Activated CD4-positive, alpha-beta memory T cell treated with anti-CD3 and anti-CD28 coated beads, Interleukin-2, amount 10 ng/mL, durations not matched to agents 7 days and 5 days (primary cell): ENCODE results near the gene THY1. TPM values are rescaled to one million over a fixed set of nuclear protein-coding genes. Genes with fewer than 3 reads are reported as not detected.
A peak's percentile ranks its signal among the peaks of the same experiment; 100 is the strongest.
"Not testable (repeated sequence)": the region's sequence is repeated elsewhere in the genome, so short reads cannot be mapped to it uniquely, and the experiment has no call there.

Source experiments
- CTCF ChIA-PET: fragments of 350-600 bp; sonication (Branson Sonifier 250); formaldehyde crosslinking; loops from one replicate; lab custom pipeline; 2021; ENCODE audit warnings: antibody characterized with exemption, inconsistent platforms; lab: Charles Lee
- POLR2A ChIA-PET: fragments of 350-600 bp; sonication (Branson Sonifier 250); formaldehyde crosslinking; loops from one replicate; lab custom pipeline; 2021; ENCODE audit warnings: antibody characterized with exemption; lab: Charles Lee
- DNase-seq: peaks from one replicate; pipeline ENCODE4 v3.0.0-alpha.2; 2020
- H3K27ac Mint-ChIP-seq: one replicate; pipeline ENCODE4 v1.8.0; 2021; ENCODE audit warnings: mild to moderate bottlenecking, mixed read lengths
- H3K27me3 Mint-ChIP-seq: one replicate; pipeline ENCODE4 v1.8.0; 2021; ENCODE audit warnings: mixed read lengths
- H3K36me3 Mint-ChIP-seq: one replicate; pipeline ENCODE4 v1.8.0; 2021; ENCODE audit warnings: low read depth, mixed read lengths
- H3K4me1 Mint-ChIP-seq: one replicate; pipeline ENCODE4 v1.8.0; 2021; ENCODE audit warnings: mixed read lengths
- H3K4me3 Mint-ChIP-seq: one replicate; pipeline ENCODE4 v1.8.0; 2021; ENCODE audit warnings: mild to moderate bottlenecking, mixed read lengths
- H3K9me3 Mint-ChIP-seq: one replicate; pipeline ENCODE4 v1.8.0; 2021; ENCODE audit warnings: mixed read lengths
- total RNA-seq, 2 experiments: library from RNA; stranded (reverse); gene quantifications; one replicate each; pipeline ENCODE4 v1.2.3, GENCODE V29; 2021

Gene THY1
- total RNA-seq, 2 experiments from 2014 or later, result 1.3 to 2.0 TPM

GRCh38 chr11:119382513-119382912 is 40.5 kb downstream of the THY1 start:
- POLR2A ChIA-PET, result interaction anchor here (0.5 kb wide), 1 partner anchor 506 kb away, joined by 3 read pairs; no protein-coding TSS in a partner anchor
- DNase-seq, H3K27me3 Mint-ChIP-seq: not testable (repeated sequence)

GRCh38 chr11:119382101-119382500 is 40.9 kb downstream of the THY1 start:
- Mint-ChIP-seq H3K27ac (no peak overlapping the region), H3K4me1 (no peaks in the 10 kb centered on the region), H3K9me3 (no peaks in the 10 kb centered on the region), H3K4me3 (no peak overlapping the region), H3K27me3 (peaks cover 5% of the 10 kb centered on the region), H3K36me3 (no peaks in the 10 kb centered on the region)
- ChIA-PET CTCF (interaction anchor here (1.0 to 7.1 kb wide), 5 partner anchors 9 to 93 kb away, joined by 3 to 78 read pairs (median 9); partner anchors contain the start of gene RNF26), POLR2A (interaction anchor here (0.5 kb wide), 1 partner anchor 505 kb away, joined by 3 read pairs; no protein-coding TSS in a partner anchor)
- no peak for DNase-seq

More at GRCh38 chr11:119382513-119382912, 40.5 kb downstream of the THY1 start:
- H3K36me3 Mint-ChIP-seq, H3K4me1 Mint-ChIP-seq, H3K4me3 Mint-ChIP-seq, H3K9me3 Mint-ChIP-seq, H3K27ac Mint-ChIP-seq: not testable (repeated sequence)
- CTCF ChIA-PET, result interaction anchor here (2.4 to 7.1 kb wide), 3 partner anchors 21 to 93 kb away, joined by 9 to 78 read pairs (median 28); no protein-coding TSS in a partner anchor

- H3K27ac Mint-ChIP-seq, result no peak within 1 kb of the TSS
- no peaks in the 10 kb centered on the region for H3K4me1 Mint-ChIP-seq
- CTCF ChIA-PET, result interaction anchor here (0.9 to 7.1 kb wide), 14 partner anchors 8 to 314 kb away, joined by 3 to 78 read pairs (median 4); partner anchors contain the start of genes RNF26 and VPS11
- peaks cover 5% of the 10 kb centered on the region for H3K27me3 Mint-ChIP-seq
- H3K4me3 Mint-ChIP-seq, result no peak within 1 kb of the TSS
- no peaks in the 10 kb centered on the region for H3K36me3 Mint-ChIP-seq
- DNase-seq, result peak; percentile 96
- H3K9me3 Mint-ChIP-seq, result no peaks in the 10 kb centered on the region
- POLR2A ChIA-PET, result interaction anchor here (0.7 kb wide), 1 partner anchor 93 kb away, joined by 3 read pairs; no protein-coding TSS in a partner anchor
Observed at GRCh38 chr11:119381181-119381988, 41.6 kb downstream of the THY1 start, which contains the start of gene USP2. USP2 (minus strand) TSS chr11:119381690; CDS start chr11:119373480, 8,210 bp downstream.

DNA sequence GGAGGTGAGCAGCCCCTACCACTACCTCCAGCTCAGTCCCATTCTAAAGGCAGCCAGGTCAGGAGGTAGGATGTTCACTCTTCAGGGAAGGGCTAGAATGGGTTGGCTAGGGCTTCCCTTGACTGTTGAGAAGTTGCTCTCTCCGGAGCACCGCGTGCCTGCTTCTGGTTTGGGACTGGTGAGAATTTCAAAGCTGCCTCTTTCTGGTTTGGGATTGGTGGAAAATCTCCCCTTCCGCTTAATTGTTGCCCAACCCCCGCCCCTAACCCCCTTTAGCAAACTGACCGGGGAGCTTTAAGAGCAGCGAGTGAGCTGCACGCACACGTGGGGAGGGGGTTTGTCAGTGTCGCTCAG is 42.2 kb downstream of the THY1 start:
- Mint-ChIP-seq H3K36me3 (no peaks in the 10 kb centered on the region), H3K9me3 (no peaks in the 10 kb centered on the region), H3K27ac (no peak overlapping the region), H3K4me1 (no peaks in the 10 kb centered on the region), H3K27me3 (peaks cover 5% of the 10 kb centered on the region), H3K4me3 (no peak overlapping the region)
- POLR2A ChIA-PET, result interaction anchor here (0.7 kb wide), 1 partner anchor 94 kb away, joined by 3 read pairs; no protein-coding TSS in a partner anchor
- no peak for DNase-seq
- CTCF ChIA-PET, result interaction anchor here (0.8 to 7.1 kb wide), 14 partner anchors 9 to 313 kb away, joined by 3 to 78 read pairs (median 4); partner anchors contain the start of genes RNF26 and VPS11

GRCh38 chr11:119380160-119380826 is 42.7 kb downstream of the THY1 start:
- POLR2A ChIA-PET, result no interaction called here
- CTCF ChIA-PET, result interaction anchor here (0.8 to 7.1 kb wide), 11 partner anchors 9 to 211 kb away, joined by 3 to 78 read pairs (median 6); no protein-coding TSS in a partner anchor

DNA sequence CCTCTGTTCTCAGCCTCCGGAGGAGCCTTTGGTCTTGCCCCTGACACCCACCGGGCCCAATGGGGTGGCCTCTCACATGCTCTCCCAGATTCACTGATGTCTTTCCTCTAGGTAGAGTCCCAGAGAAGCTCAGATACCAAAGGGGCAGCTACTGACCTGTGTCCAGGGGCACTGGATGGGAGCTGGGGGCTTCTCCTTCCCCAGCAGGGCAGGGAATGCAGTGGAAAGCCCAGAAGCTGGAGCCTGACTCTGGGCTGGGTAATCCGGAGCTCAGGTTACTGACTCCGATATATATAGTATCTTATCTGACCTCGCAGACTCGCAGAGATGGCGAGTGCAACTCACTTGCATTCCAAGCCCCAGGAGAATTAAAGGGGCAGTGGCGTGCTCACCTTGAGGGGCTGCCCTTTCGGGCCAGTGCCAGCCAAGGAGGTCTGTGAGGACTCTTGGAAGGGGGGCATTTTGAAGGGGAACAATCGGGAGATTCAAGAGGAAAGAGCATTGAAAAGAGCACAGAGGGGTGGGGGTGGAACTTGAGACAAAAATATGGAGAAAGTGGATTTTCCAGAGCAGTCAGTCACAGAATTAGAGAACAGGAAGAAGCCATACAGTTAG is 44.0 kb downstream of the THY1 start:
- CTCF ChIA-PET, result interaction anchor here (2.8 to 7.1 kb wide), 2 partner anchors 14 to 22 kb away, joined by 6 to 78 read pairs; no protein-coding TSS in a partner anchor
- Mint-ChIP-seq H3K36me3 (no peaks in the 10 kb centered on the region), H3K27ac (no peak overlapping the region), H3K27me3 (peaks cover 5% of the 10 kb centered on the region), H3K4me1 (peaks cover 1% of the 10 kb centered on the region), H3K9me3 (no peaks in the 10 kb centered on the region), H3K4me3 (no peak overlapping the region)
- DNase-seq, result no peak
- POLR2A ChIA-PET, result no interaction called here

More at GRCh38 chr11:119380160-119380826, 42.7 kb downstream of the THY1 start:
- H3K27me3 Mint-ChIP-seq, result peaks cover 5% of the 10 kb centered on the region
- no peak overlapping the region for H3K27ac Mint-ChIP-seq
- H3K9me3 Mint-ChIP-seq, result no peaks in the 10 kb centered on the region
- no peaks in the 10 kb centered on the region for H3K4me1 Mint-ChIP-seq
- DNase-seq, result no peak
- no peaks in the 10 kb centered on the region for H3K36me3 Mint-ChIP-seq
- H3K4me3 Mint-ChIP-seq, result no peak overlapping the region

DNA sequence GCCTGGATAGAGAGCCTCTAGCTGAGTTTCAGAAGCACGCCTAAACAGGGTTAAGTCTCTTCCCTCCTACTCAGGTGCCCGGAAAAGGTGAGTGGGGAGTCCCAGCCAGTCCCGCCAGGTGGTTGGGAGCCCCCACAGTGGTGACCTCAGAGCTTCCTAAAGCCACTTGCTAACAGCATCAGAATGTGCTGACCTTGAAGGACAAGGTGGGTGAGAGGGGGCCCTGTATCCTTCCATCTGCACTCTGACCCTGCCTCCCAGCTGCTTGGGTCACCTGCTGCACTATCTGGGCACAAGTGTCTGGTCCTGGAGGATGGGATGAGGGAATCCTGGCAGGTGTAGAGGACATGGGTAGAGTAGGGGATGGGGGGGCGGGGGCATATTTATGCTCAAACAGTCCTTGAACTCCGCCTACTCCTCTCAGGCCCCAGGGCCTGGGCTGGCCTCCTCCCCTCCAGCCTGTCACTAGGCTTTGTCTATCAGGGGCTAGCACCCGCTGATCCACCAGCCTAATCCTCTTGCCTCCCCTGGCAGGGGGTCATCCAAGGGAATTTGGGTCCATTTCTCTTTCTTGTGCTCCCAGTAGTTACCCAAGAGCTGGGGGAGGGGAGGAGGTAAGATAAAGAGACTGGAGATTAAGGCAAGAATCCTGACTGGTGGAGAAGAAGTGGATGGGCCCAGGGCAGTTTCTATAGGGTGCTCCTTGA is 44.9 kb downstream of the THY1 start:
- Mint-ChIP-seq H3K27ac (no peak overlapping the region), H3K36me3 (no peaks in the 10 kb centered on the region), H3K9me3 (no peaks in the 10 kb centered on the region), H3K4me3 (no peak overlapping the region), H3K27me3 (peaks cover 5% of the 10 kb centered on the region), H3K4me1 (peaks cover 9% of the 10 kb centered on the region)
- CTCF ChIA-PET, result interaction anchor here (7.1 to 11.3 kb wide), 2 partner anchors 21 to 22 kb away, joined by 78 to 115 read pairs; no protein-coding TSS in a partner anchor
- POLR2A ChIA-PET, result no interaction called here
- DNase-seq, result no peak

GRCh38 chr11:119377112-119377901 is 45.7 kb downstream of the THY1 start:
- Mint-ChIP-seq H3K4me1 (peaks cover 9% of the 10 kb centered on the region), H3K27me3 (peaks cover 5% of the 10 kb centered on the region), H3K36me3 (no peaks in the 10 kb centered on the region), H3K4me3 (no peak overlapping the region), H3K9me3 (no peaks in the 10 kb centered on the region), H3K27ac (no peak overlapping the region)
- DNase-seq, result peak; percentile 14
- POLR2A ChIA-PET, result no interaction called here
- CTCF ChIA-PET, result interaction anchor here (0.5 to 11.3 kb wide), 7 partner anchors 15 to 179 kb away, joined by 3 to 115 read pairs (median 5); no protein-coding TSS in a partner anchor

DNA sequence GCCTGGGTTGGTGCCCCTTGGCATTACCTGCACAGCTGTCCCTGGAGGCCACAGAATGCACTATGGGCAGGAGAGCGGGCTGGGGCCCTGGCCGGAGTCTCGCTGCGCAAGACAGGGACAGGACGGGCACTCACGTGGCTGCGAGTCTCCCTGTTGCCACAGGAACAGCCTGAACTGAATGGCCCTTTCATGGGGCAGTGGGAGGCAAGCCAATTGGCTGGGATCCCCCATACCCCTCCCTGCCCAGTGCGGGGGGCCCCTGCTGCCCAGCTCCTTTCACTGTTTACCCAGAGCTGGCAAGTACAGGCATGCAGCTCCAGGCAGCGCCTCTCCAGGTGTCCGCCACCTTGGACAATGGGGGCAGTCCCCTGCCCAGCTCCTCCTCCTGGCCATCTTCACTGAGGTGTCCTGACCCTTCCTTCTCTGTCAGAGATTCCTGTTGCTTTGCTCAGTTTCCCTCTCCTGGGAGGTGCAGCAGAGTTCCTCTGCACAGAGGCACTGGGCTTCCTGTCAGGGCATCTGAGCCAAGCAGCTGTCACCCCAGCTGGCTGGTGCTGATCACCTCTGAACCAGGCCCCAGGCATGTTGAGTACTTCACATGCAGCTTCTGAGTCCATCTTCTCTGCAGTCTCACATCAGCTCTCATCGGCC is 46.6 kb downstream of the THY1 start:
- Mint-ChIP-seq H3K4me1 (peaks cover 9% of the 10 kb centered on the region), H3K27ac (no peak overlapping the region), H3K27me3 (peaks cover 2% of the 10 kb centered on the region), H3K4me3 (no peak overlapping the region), H3K36me3 (no peaks in the 10 kb centered on the region), H3K9me3 (no peaks in the 10 kb centered on the region)
- ChIA-PET CTCF (interaction anchor here (0.9 to 11.3 kb wide), 6 partner anchors 14 to 99 kb away, joined by 3 to 115 read pairs (median 6); no protein-coding TSS in a partner anchor), POLR2A (interaction anchor here (0.8 to 1.7 kb wide), 2 partner anchors 15 to 38 kb away, joined by 3 to 4 read pairs; no protein-coding TSS in a partner anchor)
- DNase-seq, result peak; percentile 13

- H3K27ac Mint-ChIP-seq, result no peak overlapping the region
- H3K27me3 Mint-ChIP-seq, result no peaks in the 10 kb centered on the region
- H3K4me1 Mint-ChIP-seq, result peaks cover 12% of the 10 kb centered on the region
- CTCF ChIA-PET, result interaction anchor here (1.2 to 11.3 kb wide), 5 partner anchors 8 to 99 kb away, joined by 3 to 115 read pairs (median 5); no protein-coding TSS in a partner anchor
- no peak overlapping the region for H3K4me3 Mint-ChIP-seq
- no peaks in the 10 kb centered on the region for H3K9me3 Mint-ChIP-seq
- DNase-seq, result no peak
- POLR2A ChIA-PET, result interaction anchor here (0.8 to 1.7 kb wide), 3 partner anchors 14 to 38 kb away, joined by 3 to 4 read pairs (median 3); no protein-coding TSS in a partner anchor
- no peaks in the 10 kb centered on the region for H3K36me3 Mint-ChIP-seq
Observed at GRCh38 chr11:119375337-119376196, 47.4 kb downstream of the THY1 start.
